GM19452 (cell line): Measurements from ENCODE around the gene SPRY1.

Source experiments
- ATAC-seq: cut with Tn5 transposase; IDR thresholded peaks from one replicate; pipeline ENCODE4 v1.9.1; 2021; ENCODE audit not compliant: unreplicated experiment

Gene SPRY1

DNA sequence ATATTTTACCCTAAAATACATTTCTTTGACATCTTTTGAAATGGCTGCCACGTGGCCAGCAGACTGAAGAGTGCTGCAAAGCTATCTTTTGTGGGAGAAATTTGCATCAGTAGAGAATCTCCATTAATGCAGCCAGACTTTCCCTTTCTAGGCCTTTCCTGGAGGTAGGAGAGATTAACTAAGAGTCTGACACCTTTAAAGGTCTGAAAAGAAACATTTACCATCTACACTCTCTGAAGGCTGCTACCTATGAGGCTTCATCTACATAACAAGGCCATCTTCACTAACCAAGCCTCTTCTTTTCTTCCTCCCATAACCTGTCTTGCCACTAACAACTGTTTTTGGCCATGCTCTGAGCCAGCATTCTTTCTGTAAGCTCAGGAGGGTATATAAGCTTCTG lies 17.8 kb upstream of the SPRY1 start:
- no peak for ATAC-seq

DNA sequence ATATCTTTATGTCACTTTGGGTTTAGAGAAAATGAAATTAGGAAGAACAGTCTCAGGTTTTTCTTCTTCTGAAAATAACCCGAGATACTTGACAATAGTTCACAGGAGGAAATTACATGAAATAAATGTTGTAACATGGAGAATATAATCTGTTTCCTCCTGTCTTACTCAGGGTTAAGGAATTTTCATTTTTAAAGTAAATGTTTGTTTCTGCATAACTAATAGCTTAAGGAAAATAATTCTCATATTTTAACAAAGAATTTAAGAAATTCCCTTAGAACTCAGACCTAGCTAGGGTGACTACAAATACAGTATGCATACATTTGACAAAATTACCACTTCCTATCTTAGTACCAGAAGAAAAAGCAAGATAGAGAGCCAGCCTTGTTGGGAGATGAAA lies 17.2 kb upstream of the SPRY1 start:
- no peak for ATAC-seq

GRCh38 chr4:123380728-123381716 lies 15.6 kb upstream of the SPRY1 start:
- ATAC-seq: peak; percentile 53

GRCh38 chr4:123381996-123382395 lies 14.6 kb upstream of the SPRY1 start:
- ATAC-seq: no peak

DNA sequence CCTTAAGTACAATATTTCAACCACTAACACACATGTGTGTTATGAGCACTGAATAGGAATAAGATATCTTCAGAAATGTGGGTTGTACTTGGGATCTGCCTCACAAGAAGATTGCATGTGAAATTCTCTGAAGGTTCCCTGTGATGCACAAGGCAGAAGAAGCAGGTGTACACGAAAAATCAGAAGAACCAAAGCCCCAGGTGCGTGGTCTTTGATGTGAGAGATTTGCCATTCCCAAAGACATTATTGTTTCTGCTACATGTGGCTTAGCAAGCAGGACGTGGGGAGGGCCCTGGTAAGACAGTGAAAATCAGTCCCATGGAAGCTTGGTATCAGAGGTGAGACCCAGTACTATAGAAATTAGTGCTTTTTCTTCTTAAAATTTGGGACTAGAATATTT lies 13.0 kb upstream of the SPRY1 start:
- no peak for ATAC-seq

DNA sequence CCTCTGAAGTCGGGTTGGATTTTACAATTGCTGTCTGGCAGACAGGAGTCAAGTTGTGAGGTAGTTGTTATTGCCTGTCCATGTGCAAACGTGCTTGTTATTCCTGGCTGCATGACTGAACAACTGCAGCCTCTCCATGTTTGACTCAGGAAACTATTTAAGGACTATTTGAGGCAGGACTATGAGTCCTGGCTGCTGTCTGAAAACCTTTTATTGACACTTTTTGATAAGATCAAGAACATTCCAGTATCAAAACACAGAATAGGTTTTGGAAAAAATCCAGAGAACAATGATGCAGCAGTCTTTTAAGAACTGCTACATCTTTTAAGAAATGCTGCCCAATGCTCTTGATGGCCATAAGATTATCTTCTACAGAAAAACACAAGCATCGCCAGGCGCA lies 10.0 kb upstream of the SPRY1 start:
- ATAC-seq: no peak

GRCh38 chr4:123390846-123391456 lies 5.6 kb upstream of the SPRY1 start:
- no peak for ATAC-seq

- ATAC-seq: no peak
Observed at GRCh38 chr4:123393721-123394120, 2.9 kb upstream of the SPRY1 start.

GRCh38 chr4:123397144-123398065 lies 810 bp downstream of the SPRY1 start:
- ATAC-seq: peak; percentile 6

GRCh38 chr4:123398066-123398852 lies 1.7 kb downstream of the SPRY1 start:
- peak; percentile 67 for ATAC-seq

DNA sequence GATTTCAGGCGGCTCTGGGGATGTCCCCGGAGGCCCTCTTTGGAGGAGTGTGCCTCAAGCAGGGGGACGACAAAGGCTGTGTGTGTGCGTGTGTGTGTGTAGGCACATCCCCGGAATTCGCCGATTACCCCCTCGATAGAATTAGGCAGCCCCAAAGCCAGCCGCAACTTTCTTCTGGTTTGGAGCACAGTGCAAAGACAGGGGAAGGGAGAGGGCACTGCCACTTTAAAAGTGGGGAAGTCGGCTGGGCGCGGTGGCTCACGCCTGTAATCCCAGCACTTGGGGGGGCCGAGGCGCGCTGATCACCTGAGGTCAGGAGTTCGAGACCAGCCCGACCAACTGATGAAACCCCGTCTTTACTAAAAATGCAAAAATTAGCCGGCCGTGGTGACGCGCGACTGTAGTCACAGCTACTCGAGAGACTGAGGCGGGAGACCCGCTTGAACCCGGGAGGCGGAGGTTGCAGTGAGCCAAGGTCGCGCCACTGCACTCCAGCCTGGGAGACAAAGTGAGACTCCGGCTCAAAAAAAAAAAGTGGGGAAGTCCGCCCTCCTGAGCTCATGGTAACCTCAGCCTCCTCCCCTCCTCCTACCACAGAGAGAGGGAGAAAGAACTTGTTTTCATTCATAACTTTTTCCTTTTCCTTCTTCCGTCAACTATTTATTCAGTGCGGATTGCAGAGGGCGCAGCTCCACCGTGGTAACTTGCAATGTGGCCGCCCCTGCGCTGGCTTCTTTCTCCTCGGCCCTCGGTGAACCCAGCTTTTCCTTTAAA lies 2.4 kb downstream of the SPRY1 start:
- ATAC-seq: no peak

DNA sequence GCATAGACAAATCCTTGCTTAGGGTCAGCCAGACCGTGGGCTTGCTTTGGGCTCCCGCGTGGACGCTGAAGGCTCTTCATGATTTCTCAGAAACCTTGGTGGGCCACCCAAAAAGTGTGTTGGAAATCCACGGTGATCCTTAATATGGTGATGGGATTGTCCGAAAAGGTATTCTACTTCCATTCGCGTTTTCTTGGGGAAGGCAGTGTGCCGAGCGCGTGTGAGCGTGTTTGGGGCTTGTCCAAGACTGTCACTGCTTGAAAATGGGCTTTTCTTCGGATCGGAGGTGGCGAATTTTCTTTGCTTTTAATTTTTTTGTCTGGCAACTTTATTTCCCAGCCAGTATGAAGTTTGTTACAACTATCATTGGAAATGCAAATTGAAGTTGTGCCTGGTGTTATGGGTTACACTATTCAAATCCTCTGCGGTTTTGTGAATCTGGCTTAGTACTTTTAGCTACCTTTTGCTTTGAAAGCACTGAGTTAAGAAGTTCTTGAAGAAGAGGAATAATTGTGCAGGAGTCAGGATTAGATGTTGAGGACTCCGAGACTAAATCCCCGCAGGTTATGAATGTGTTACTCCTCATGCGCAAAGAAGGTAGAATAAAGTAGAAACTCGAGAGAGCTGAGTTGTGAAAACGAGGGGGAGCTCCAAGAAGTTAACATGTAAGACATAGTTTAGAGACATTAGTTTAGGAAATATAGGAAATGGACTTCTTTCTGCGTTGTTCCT lies 3.2 kb downstream of the SPRY1 start:
- ATAC-seq: no peak

- ATAC-seq: no peak
Observed at GRCh38 chr4:123401271-123402120, 4.9 kb downstream of the SPRY1 start.

- ATAC-seq: no peak
Observed at GRCh38 chr4:123402121-123402465, 5.5 kb downstream of the SPRY1 start.

DNA sequence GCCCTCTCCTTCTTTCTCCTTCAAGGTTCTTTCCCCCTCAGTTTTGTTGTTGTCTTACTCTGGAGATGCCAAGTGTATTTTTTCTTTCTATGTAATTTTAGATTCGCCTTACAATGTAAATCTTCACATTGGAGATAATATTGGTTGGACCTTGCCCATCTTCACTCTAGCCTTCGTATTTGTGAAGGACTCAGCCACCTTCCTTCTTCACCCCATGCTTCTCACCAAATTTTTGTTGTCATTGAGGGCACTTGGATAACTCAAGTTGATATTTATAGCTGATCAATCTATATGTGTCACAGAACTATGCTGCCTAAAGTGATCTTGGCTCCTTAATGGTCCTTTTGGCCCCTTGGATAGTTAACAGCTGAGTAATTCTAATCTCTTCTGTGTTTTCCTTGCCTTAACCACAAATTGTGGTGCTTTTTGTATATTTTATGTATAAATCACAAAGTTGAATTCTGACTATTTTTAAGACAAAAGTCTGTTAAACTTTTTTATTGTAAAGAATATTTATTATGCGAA lies 6.5 kb downstream of the SPRY1 start:
- no peak for ATAC-seq

DNA sequence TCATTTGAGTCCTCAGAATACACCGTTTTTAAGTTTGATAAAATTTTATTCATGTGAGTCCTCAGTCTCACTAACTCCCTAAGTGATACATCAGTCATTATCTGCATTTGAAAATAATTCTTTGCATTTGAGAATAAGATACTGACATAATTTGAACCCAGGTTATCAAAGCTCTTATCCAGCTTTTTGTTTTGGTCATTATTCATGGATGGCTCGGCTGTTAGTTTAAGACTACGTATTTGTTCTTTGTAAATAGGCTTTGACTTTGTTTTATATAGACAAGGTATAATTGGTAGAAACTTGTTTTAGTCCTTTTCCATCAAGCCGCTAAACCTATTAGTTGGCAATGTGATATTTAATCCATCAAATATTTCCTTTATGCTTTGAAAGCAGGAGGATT lies 7.9 kb downstream of the SPRY1 start:
- no peak for ATAC-seq

GRCh38 chr4:123405267-123405865 lies 8.8 kb downstream of the SPRY1 start:
- ATAC-seq: no peak

GRCh38 chr4:123406872-123407271 lies 10.3 kb downstream of the SPRY1 start:
- ATAC-seq: no peak
